Loucy (cell line): ENCODE measurements around the gene ADGRL1.
"Not testable (repeated sequence)": the region's sequence is repeated elsewhere in the genome, so short reads cannot be mapped to it uniquely, and the experiment has no call there.

Source experiments
- EZH2phosphoT487 ChIP-seq: fragments of 200-600 bp; IDR thresholded peaks from 2 replicates; pipeline ENCODE4 v1.6.1; 2018; ENCODE audit warnings: antibody characterized with exemption, mild to moderate bottlenecking, moderate library complexity, borderline replicate concordance
- TF ChIP-seq, protein P1 (sequence below): fragments of 200-600 bp; sonication (generic); conservative IDR thresholded peaks from 2 replicates; pipeline ENCODE4 v1.5.1; 2014; ENCODE audit warnings: mild to moderate bottlenecking, antibody characterized with exemption, low read length

DNA sequence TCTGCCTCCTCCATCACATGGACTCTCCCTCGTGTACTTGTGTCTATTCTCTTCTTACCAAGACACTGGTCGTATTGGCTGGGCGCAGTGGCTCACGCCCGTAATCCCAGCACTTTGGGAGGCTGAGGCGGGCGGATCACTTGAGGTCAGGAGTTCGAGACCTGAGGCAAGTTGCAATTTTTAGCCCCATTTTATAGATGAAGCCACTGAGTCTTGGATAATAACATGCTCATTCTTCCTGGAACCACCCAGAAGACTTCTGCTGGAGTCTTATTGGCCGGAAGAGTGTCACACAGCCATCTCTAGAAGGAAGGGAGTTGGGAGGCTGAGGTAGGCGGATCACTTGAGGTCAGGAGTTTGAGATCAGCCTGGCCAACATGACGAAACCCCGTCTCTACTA is 37.7 kb upstream of the ADGRL1 start:
- TF ChIP-seq, protein P1, sequence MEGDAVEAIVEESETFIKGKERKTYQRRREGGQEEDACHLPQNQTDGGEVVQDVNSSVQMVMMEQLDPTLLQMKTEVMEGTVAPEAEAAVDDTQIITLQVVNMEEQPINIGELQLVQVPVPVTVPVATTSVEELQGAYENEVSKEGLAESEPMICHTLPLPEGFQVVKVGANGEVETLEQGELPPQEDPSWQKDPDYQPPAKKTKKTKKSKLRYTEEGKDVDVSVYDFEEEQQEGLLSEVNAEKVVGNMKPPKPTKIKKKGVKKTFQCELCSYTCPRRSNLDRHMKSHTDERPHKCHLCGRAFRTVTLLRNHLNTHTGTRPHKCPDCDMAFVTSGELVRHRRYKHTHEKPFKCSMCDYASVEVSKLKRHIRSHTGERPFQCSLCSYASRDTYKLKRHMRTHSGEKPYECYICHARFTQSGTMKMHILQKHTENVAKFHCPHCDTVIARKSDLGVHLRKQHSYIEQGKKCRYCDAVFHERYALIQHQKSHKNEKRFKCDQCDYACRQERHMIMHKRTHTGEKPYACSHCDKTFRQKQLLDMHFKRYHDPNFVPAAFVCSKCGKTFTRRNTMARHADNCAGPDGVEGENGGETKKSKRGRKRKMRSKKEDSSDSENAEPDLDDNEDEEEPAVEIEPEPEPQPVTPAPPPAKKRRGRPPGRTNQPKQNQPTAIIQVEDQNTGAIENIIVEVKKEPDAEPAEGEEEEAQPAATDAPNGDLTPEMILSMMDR = not testable (repeated sequence)
- not testable (repeated sequence) for TF ChIP-seq EZH2phosphoT487
